Measurements from ENCODE around the gene LGR6. TPM values are rescaled to one million over a fixed set of nuclear protein-coding genes. Genes with fewer than 3 reads are reported as not detected.

The LGR6 gene
- total and polyA plus RNA-seq, 2 experiments from 2014 or later: 0.66 to 0.89 TPM

GRCh38 chr1:202240956-202241355, 47.4 kb downstream of the LGR6 start (continued):
- no peak for TF ChIP-seq REST (IDR thresholded peaks at IDR 0.05; ENCODE audit: unreplicated experiment)
- TF ChIP-seq POLR2AphosphoS5 (IDR thresholded peaks at IDR 0.05; ENCODE audit: low read depth): no peak

- no peak for ATAC-seq
- Mint-ChIP-seq H3K27ac (no peak overlapping the region), H3K4me3 (no peak overlapping the region), H3K27me3 (ENCODE audit: insufficient read depth, low read depth, poor library complexity) (peaks cover 11% of the 10 kb centered on the region), H3K9me3 (no peaks in the 10 kb centered on the region; the same call in 2 of the 3 replicates), H3K36me3 (ENCODE audit: low read depth) (no peaks in the 10 kb centered on the region), H3K4me1 (peaks cover 19% of the 10 kb centered on the region)
- Histone ChIP-seq H2AFZ (no peak overlapping the region), H3K4me1 (ENCODE audit: insufficient read depth) (peaks cover 8% of the 10 kb centered on the region; the same call in 1 of the 2 replicates), H3K79me2 (replicated peaks; ENCODE audit: insufficient read depth) (no peaks in the 10 kb centered on the region), H3K4me2 (no peak overlapping the region), H3K27me3 (ENCODE audit: insufficient read depth) (no peaks in the 10 kb centered on the region), H3K4me3 (no peak overlapping the region), H3K36me3 (ENCODE audit: insufficient read depth) (no peaks in the 10 kb centered on the region), H3F3A (replicated peaks; ENCODE audit: low read depth) (no peaks in the 10 kb centered on the region), H3K9me2 (ENCODE audit: insufficient read depth) (no peaks in the 10 kb centered on the region), H4K20me1 (replicated peaks; ENCODE audit: insufficient read depth) (no peaks in the 10 kb centered on the region), H3K27ac (ENCODE audit: low read depth) (no peak overlapping the region)
- no peak for TF ChIP-seq NANOG (IDR thresholded peaks at IDR 0.05; ENCODE audit: borderline replicate concordance)
- DNase-seq (ENCODE audit: low spot score): no peak
These were observed 47.9 kb downstream of the LGR6 start for GRCh38 chr1:202241376-202242079.

GRCh38 chr1:202242080-202242419, 48.5 kb downstream of the LGR6 start:
- Mint-ChIP-seq H3K27ac (no peak overlapping the region), H3K9me3 (no peaks in the 10 kb centered on the region; the same call in 2 of the 3 replicates), H3K36me3 (ENCODE audit: low read depth) (no peaks in the 10 kb centered on the region), H3K27me3 (ENCODE audit: insufficient read depth, low read depth, poor library complexity) (peaks cover 8% of the 10 kb centered on the region), H3K4me3 (no peak overlapping the region), H3K4me1 (peaks cover 14% of the 10 kb centered on the region)
- H3K79me2 ChIP-seq (replicated peaks; ENCODE audit: insufficient read depth): no peaks in the 10 kb centered on the region
- H3K27me3 ChIP-seq (ENCODE audit: insufficient read depth): no peaks in the 10 kb centered on the region
- TF ChIP-seq EZH2 (IDR thresholded peaks at IDR 0.05; ENCODE audit: low read depth, unreplicated experiment) (no peak), POLR2AphosphoS5 (IDR thresholded peaks at IDR 0.05; ENCODE audit: low read depth) (no peak), EZH2phosphoT487 (IDR thresholded peaks at IDR 0.05; ENCODE audit: unreplicated experiment) (no peak), JUNB (IDR thresholded peaks at IDR 0.05; ENCODE audit: unreplicated experiment) (no peak), STAT1 (IDR thresholded peaks at IDR 0.05; ENCODE audit: unreplicated experiment) (no peak), ZNF114 (CRISPR knock-in tag; IDR thresholded peaks at IDR 0.05) (no peak), REST (IDR thresholded peaks at IDR 0.05; ENCODE audit: unreplicated experiment) (no peak), NANOG (IDR thresholded peaks at IDR 0.05; ENCODE audit: borderline replicate concordance) (no peak), ETS1 (IDR thresholded peaks at IDR 0.05) (no peak), CTCF (conservative IDR thresholded peaks at IDR 0.05; ENCODE audit: low read depth in 2 of 2) (no peak)
- H3K4me3 ChIP-seq: no peak overlapping the region
- ATAC-seq: no peak
- H2AFZ ChIP-seq: no peak overlapping the region
- H3K4me2 ChIP-seq: no peak overlapping the region
- no peak for DNase-seq (ENCODE audit: low spot score)
- peaks cover 5% of the 10 kb centered on the region; the same call in 1 of the 2 replicates for H3K4me1 ChIP-seq (ENCODE audit: insufficient read depth)
- H3F3A ChIP-seq (replicated peaks; ENCODE audit: low read depth): no peaks in the 10 kb centered on the region
- no peaks in the 10 kb centered on the region for H3K9me2 ChIP-seq (ENCODE audit: insufficient read depth)
- H3K36me3 ChIP-seq (ENCODE audit: insufficient read depth): no peaks in the 10 kb centered on the region
- no peaks in the 10 kb centered on the region for H4K20me1 ChIP-seq (replicated peaks; ENCODE audit: insufficient read depth)
- H3K27ac ChIP-seq (ENCODE audit: low read depth): no peak overlapping the region

Data from GM23338 (cell line).